ENCODE data around the gene DNAJB14. TPM values are rescaled to one million over a fixed set of nuclear protein-coding genes. Genes with fewer than 3 reads are reported as not detected.
A peak's percentile ranks its signal among the peaks of the same experiment; 100 is the strongest.

The DNAJB14 gene
- total RNA-seq, 6 donors from 2014 or later = 37.7 to 57.4 (median 47.3) TPM

GRCh38 chr4:99868126-99868596 lies 78.3 kb downstream of the DNAJB14 start:
- WGBS, 2 donors = 64 to 67% methylated on average over 8 of the region's 8 CpGs
- no peaks in the 10 kb centered on the region for H3K4me1 ChIP-seq
- TF ChIP-seq POLR2AphosphoS5 (IDR thresholded peaks at IDR 0.05) (no peak), EP300 (IDR thresholded peaks at IDR 0.05) (no peak), POLR2A (IDR thresholded peaks at IDR 0.05) (no peak), CTCF (IDR thresholded peaks at IDR 0.05) (no peak)
- no peaks in the 10 kb centered on the region for H3K27me3 ChIP-seq
- ATAC-seq (ENCODE audit: low FRiP score in 2 of 2) = no peak
- no peak overlapping the region for H3K4me3 ChIP-seq
- no peak for DNase-seq
- no peaks in the 10 kb centered on the region for H3K36me3 ChIP-seq
- no peaks in the 10 kb centered on the region for H3K9me3 ChIP-seq
- H3K27ac ChIP-seq = no peak overlapping the region

- DNase-seq (no peak), ATAC-seq (ENCODE audit: low FRiP score in 2 of 2) (no peak)
- Histone ChIP-seq H3K9me3 (no peaks in the 10 kb centered on the region), H3K36me3 (no peaks in the 10 kb centered on the region), H3K27ac (no peak overlapping the region), H3K4me1 (no peaks in the 10 kb centered on the region), H3K4me3 (no peak overlapping the region), H3K27me3 (no peaks in the 10 kb centered on the region)
- TF ChIP-seq EP300 (IDR thresholded peaks at IDR 0.05) (no peak), POLR2AphosphoS5 (IDR thresholded peaks at IDR 0.05) (no peak), POLR2A (IDR thresholded peaks at IDR 0.05) (no peak), CTCF (IDR thresholded peaks at IDR 0.05) (no peak)
- 45 to 48% methylated on average over 3 of the region's 3 CpGs for WGBS, 2 donors
Measured at GRCh38 chr4:99863804-99864203, 82.6 kb downstream of the DNAJB14 start.

- Histone ChIP-seq H3K27me3 (no peaks in the 10 kb centered on the region), H3K9me3 (no peaks in the 10 kb centered on the region), H3K27ac (peak overlapping the region in 1 of 4 donors; percentile 8), H3K4me1 (no peaks in the 10 kb centered on the region), H3K36me3 (no peaks in the 10 kb centered on the region), H3K4me3 (no peak overlapping the region)
- DNase-seq (no peak), ATAC-seq (ENCODE audit: low FRiP score in 2 of 2) (no peak)
- TF ChIP-seq CTCF (IDR thresholded peaks at IDR 0.05) = no peak
- no peak for TF ChIP-seq POLR2AphosphoS5 (IDR thresholded peaks at IDR 0.05)
- no peak for TF ChIP-seq EP300 (IDR thresholded peaks at IDR 0.05)
- no peak for TF ChIP-seq POLR2A (IDR thresholded peaks at IDR 0.05)
- WGBS, 2 donors = 46 to 51% methylated on average over 5 of the region's 5 CpGs
Measured at GRCh38 chr4:99861120-99861905, 85.1 kb downstream of the DNAJB14 start.

DNA sequence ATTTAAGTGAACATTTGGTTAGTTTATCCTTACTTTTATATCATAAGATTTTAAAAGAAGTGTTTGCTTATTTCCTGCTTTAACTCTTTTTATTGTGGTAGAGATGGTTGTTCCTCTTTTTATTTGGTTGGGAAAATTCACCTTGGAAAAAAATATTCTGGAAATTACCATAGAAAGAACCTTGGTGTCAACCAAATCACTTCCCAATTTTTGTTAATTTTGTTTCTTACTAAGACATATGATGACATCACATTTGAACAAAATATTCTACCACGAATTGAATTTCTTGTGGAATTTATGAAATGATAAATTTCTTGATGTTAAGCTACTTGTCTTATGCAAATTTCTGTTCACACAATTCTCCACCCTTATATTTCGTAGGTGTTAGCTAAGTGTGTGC lies 85.9 kb downstream of the DNAJB14 start:
- Histone ChIP-seq H3K36me3 (no peaks in the 10 kb centered on the region), H3K4me1 (no peaks in the 10 kb centered on the region), H3K4me3 (no peak overlapping the region), H3K9me3 (no peaks in the 10 kb centered on the region), H3K27me3 (no peaks in the 10 kb centered on the region), H3K27ac (no peak overlapping the region)
- DNase-seq (no peak), ATAC-seq (ENCODE audit: low FRiP score in 2 of 2) (no peak)
- TF ChIP-seq CTCF (IDR thresholded peaks at IDR 0.05) (no peak), POLR2A (IDR thresholded peaks at IDR 0.05) (no peak), POLR2AphosphoS5 (IDR thresholded peaks at IDR 0.05) (no peak), EP300 (IDR thresholded peaks at IDR 0.05) (no peak)
- WGBS, 2 donors = 83 to 85% methylated on average over 2 of the region's 2 CpGs

DNA sequence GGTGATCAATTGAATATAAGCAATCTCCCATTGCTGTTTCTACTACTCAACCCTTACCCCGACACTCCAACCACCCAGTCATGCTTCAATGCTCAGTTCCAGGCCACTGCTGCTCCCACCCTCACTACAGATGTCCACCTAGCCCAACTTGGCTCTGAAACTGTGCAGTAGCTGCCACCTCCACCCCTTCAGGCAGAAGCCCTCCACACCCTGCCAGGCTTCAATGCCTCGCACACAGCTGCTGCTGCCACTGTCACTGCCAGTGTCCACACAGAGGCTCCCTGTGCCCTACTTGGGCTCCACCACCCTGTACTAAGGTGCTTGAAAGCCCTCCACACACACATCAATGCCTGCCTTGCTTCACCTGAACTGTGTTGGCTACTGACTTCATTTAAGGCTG lies 86.8 kb downstream of the DNAJB14 start:
- DNase-seq (no peak), ATAC-seq (ENCODE audit: low FRiP score in 2 of 2) (no peak)
- no peak for TF ChIP-seq CTCF (IDR thresholded peaks at IDR 0.05)
- WGBS, 2 donors = 93 to 94% methylated on average over 2 of the region's 2 CpGs
- no peaks in the 10 kb centered on the region for H3K4me1 ChIP-seq
- no peaks in the 10 kb centered on the region for H3K36me3 ChIP-seq
- no peaks in the 10 kb centered on the region for H3K27me3 ChIP-seq
- no peak overlapping the region for H3K27ac ChIP-seq
- H3K4me3 ChIP-seq = no peak overlapping the region
- no peaks in the 10 kb centered on the region for H3K9me3 ChIP-seq

Data from upper lobe of left lung (tissue), 6 donors.